Measurements from ENCODE around the gene ZNF385C. TPM values are rescaled to one million over a fixed set of nuclear protein-coding genes. Genes with fewer than 3 reads are reported as not detected.

Gene ZNF385C
- total and polyA plus RNA-seq, 2 of the 13 experiments (the other 11 are each of a cell fraction or from before 2014, with no cell fraction given): 2.3 to 6.1 TPM

- no peak; the same call in 1 of the 2 replicates for TF ChIP-seq AKNA (CRISPR knock-in tag; IDR thresholded peaks at IDR 0.05; ENCODE audit: borderline replicate concordance)
- peak; percentile 59; the same call in 1 of the 2 replicates for TF ChIP-seq ZBTB38 (CRISPR knock-in tag; IDR thresholded peaks at IDR 0.05)
- peak; percentile 59; the same call in 1 of the 2 replicates for TF ChIP-seq GMEB2 (CRISPR knock-in tag; IDR thresholded peaks at IDR 0.05; ENCODE audit: low read depth)
- peak; percentile 85 for TF ChIP-seq SPEN (CRISPR knock-in tag; IDR thresholded peaks at IDR 0.05; ENCODE audit: low read depth)
- TF ChIP-seq GTF3A (CRISPR knock-in tag; conservative IDR thresholded peaks at IDR 0.05): peak; percentile 88; the same call in 1 of the 2 replicates
- TF ChIP-seq SNRNP70 (IDR thresholded peaks at IDR 0.05; ENCODE audit: low read depth, low read length): no peak
- TF ChIP-seq THYN1 (CRISPR knock-in tag; IDR thresholded peaks at IDR 0.05; ENCODE audit: borderline replicate concordance, low read depth): 0 out of 2 replicates have a peak, but pooled peaks have one; percentile 67
- TF ChIP-seq IKZF5 (CRISPR knock-in tag; IDR thresholded peaks at IDR 0.05): peak; percentile 93
- peak; percentile 95 for TF ChIP-seq KMT2B (CRISPR knock-in tag; IDR thresholded peaks at IDR 0.05)
- peak; percentile 87 for TF ChIP-seq TBX2 (CRISPR knock-in tag; IDR thresholded peaks at IDR 0.05; ENCODE audit: borderline replicate concordance)
- TF ChIP-seq ZNF503 (CRISPR knock-in tag; IDR thresholded peaks at IDR 0.05): peak; percentile 85
- peak; percentile 76 for TF ChIP-seq ZNF558 (CRISPR knock-in tag; IDR thresholded peaks at IDR 0.05; ENCODE audit: borderline replicate concordance)
- no peak for TF ChIP-seq BATF2 (CRISPR knock-in tag; IDR thresholded peaks at IDR 0.05)
- peak; percentile 89 for TF ChIP-seq NR2C2 (CRISPR knock-in tag; IDR thresholded peaks at IDR 0.05; ENCODE audit: borderline replicate concordance)
- TF ChIP-seq SIN3B (IDR thresholded peaks at IDR 0.05; ENCODE audit: low read length): peak; percentile 64
- peak; percentile 89; the same call in 1 of the 2 replicates for TF ChIP-seq ZNF879 (CRISPR knock-in tag; IDR thresholded peaks at IDR 0.05)
- TF ChIP-seq KDM2A (CRISPR knock-in tag; IDR thresholded peaks at IDR 0.05; ENCODE audit: borderline replicate concordance, low read depth): peak; percentile 96
Measured at GRCh38 chr17:42016941-42017865, 81.1 kb downstream of the ZNF385C start, which contains the start of gene DNAJC7 (continued).
